HepG2 (cell line): ENCODE measurements around the gene TBC1D25. TPM values are rescaled to one million over a fixed set of nuclear protein-coding genes. Genes with fewer than 3 reads are reported as not detected.
"Not testable (repeated sequence)": the region's sequence is repeated elsewhere in the genome, so short reads cannot be mapped to it uniquely, and the experiment has no call there.

Source experiments
- ATAC-seq: fragments of 200-7000 bp; cut with Tn5 transposase; 3 replicates; pipeline ENCODE4 v1.9.1; 2020; ENCODE audit warnings: mild to moderate bottlenecking, moderate library complexity
- BruUV-seq: library from RNA; stranded (reverse); fragments of 400-500 nt; replicated peaks from 2 replicates; lab custom pipeline; 2021; lab: Mats Ljungman, UMichigan
- CTCF ChIA-PET: fragments of 300-600 bp; formaldehyde crosslinking; extraction: SDS; loops from one replicate; lab custom pipeline; 2021; ENCODE audit warnings: low total read pairs, inconsistent platforms, low intra/inter-chr PET ratio; lab: Yijun Ruan, JAX
- POLR2A ChIA-PET: fragments of 350-600 bp; sonication (Branson Sonifier 250); formaldehyde crosslinking; loops from one replicate; lab custom pipeline; 2020; ENCODE audit warnings: antibody characterized with exemption, inconsistent platforms; lab: Yijun Ruan, JAX
- DNase-seq: peaks from one replicate; pipeline ENCODE4 v3.0.0-alpha.2; 2015; ENCODE audit warnings: low spot score
- FAIRE-seq: peaks from 3 replicates; lab custom pipeline; 2011; peaks lifted over from hg19 to GRCh38; lab: Jason Lieb, UNC
- H2AFZ ChIP-seq: one replicate; pipeline ENCODE4 v1.6.1; 2011; ENCODE audit warnings: low read length, inconsistent platforms
- H3K27ac ChIP-seq: fragments of 300-600 bp; 3 replicates; pipeline ENCODE4 v1.8.0; 2011; ENCODE audit warnings: mixed run types, mild to moderate bottlenecking, mixed read lengths, low read length, inconsistent platforms; ENCODE audit not compliant: insufficient read depth; ENCODE audit errors: extremely low read length
- H3K27me3 ChIP-seq, 2 experiments: fragments of 200-600 bp in 1 of 2; 2 replicates in 1 of 2; 3 replicates in 1 of 2; pipeline versions ENCODE4 v1.6.0 to v1.8.0; 2011; ENCODE audit warnings: low read length in 2 of 2, mild to moderate bottlenecking in 2 of 2, moderate library complexity in 2 of 2, inconsistent platforms in 1 of 2; ENCODE audit not compliant: insufficient read depth in 2 of 2, control insufficient read depth in 1 of 2
- H3K36me3 ChIP-seq, 2 experiments: fragments of 200-600 bp in 1 of 2; replicated peaks in 1 of 2; 2 replicates in 1 of 2; 3 replicates in 1 of 2; pipeline versions ENCODE4 v1.5.1 to v1.8.0; 2011; ENCODE audit warnings: low read length in 2 of 2, inconsistent platforms in 1 of 2; ENCODE audit not compliant: insufficient read depth in 2 of 2, control insufficient read depth in 1 of 2
- H3K4me1 ChIP-seq: 2 replicates; pipeline ENCODE4 v1.5.1; 2012; ENCODE audit warnings: low read length, inconsistent platforms; ENCODE audit not compliant: insufficient read depth
- H3K4me2 ChIP-seq: 2 replicates; pipeline ENCODE4 v1.6.0; 2011; ENCODE audit warnings: low read depth, low read length, inconsistent platforms
- H3K4me3 ChIP-seq, 3 experiments: fragments of 200-600 bp in 1 of 3; sonication (generic), shearing (Covaris generic) in 1 of 3; replicated peaks in 1 of 3; 2 replicates each; pipeline ENCODE4 v1.5.1; 2011 to 2016; ENCODE audit warnings: low read length in 3 of 3, inconsistent platforms in 2 of 3, low read depth in 2 of 3, mild to moderate bottlenecking in 2 of 3, control low read depth in 1 of 3, mixed read lengths in 1 of 3; ENCODE audit not compliant: insufficient read depth in 1 of 3
- H3K79me2 ChIP-seq: one replicate; pipeline ENCODE4 v1.6.1; 2011; ENCODE audit warnings: low read length, inconsistent platforms; ENCODE audit not compliant: insufficient read depth
- H3K9ac ChIP-seq: 2 replicates; pipeline ENCODE4 v1.6.0; 2011; ENCODE audit warnings: mild to moderate bottlenecking, low read depth, low read length, inconsistent platforms; ENCODE audit not compliant: insufficient read depth
- H3K9me3 ChIP-seq: 2 replicates; pipeline ENCODE4 v1.5.1; 2012; ENCODE audit warnings: mild to moderate bottlenecking, low read length
- H4K20me1 ChIP-seq: 2 replicates; pipeline ENCODE4 v1.6.0; 2011; ENCODE audit warnings: inconsistent platforms, mild to moderate bottlenecking, low read length, moderate library complexity; ENCODE audit not compliant: insufficient read depth
- TAF15 ChIP-seq: fragments of 200-400 bp; formaldehyde crosslinking; IDR thresholded peaks from one replicate; pipeline ENCODE4 v1.6.1; 2018; ENCODE audit warnings: mild to moderate bottlenecking, low read depth, low read length; ENCODE audit not compliant: poor library complexity, severe bottlenecking
- ZBTB38 ChIP-seq: sonication (generic); formaldehyde crosslinking; IDR thresholded peaks from 2 replicates; pipeline ENCODE4 v1.5.1; 2020; ENCODE audit warnings: mild to moderate bottlenecking, missing genetic modification reagents
- ZNF230 ChIP-seq: sonication (generic); formaldehyde crosslinking; IDR thresholded peaks from 2 replicates; pipeline ENCODE4 v1.4.0; 2020; ENCODE audit warnings: mild to moderate bottlenecking, missing genetic modification reagents
- WGBS: methylation state at CpG from one replicate; pipeline ENCODE4 v1.1.6; 2017; ENCODE audit warnings: low lambda C conversion rate; 5-methylcytosine and 5-hydroxymethylcytosine counted together
- in situ Hi-C: cut with HindIII; loops from 2 replicates; pipeline ENCODE4 v1.10.0; 2017; ENCODE audit warnings: low pct_unique_long_range_greater_than_20kb; ENCODE audit not compliant: extremely low pct_ligation_motif_present
- intact Hi-C: fragments of 100-400 bp; cut with micrococcal nuclease; formaldehyde crosslinking; loops from one replicate; pipeline ENCODE4 v1.10.0; 2022; ENCODE audit not compliant: unreplicated experiment
- polyA plus RNA-seq, 8 experiments: library from polyadenylated mRNA; depleted of rRNA in 3 of 8; stranded (reverse) in 7 of 8; unstranded in 1 of 8; fragments of >200 nt; fragmentation: Illumina TruSeq in 4 of 8; extraction: Trizol in 4 of 8; gene quantifications; 2 replicates each; pipeline versions ENCODE4 v1.2.1 to v1.2.3, GENCODE V29; 2011 to 2016; ENCODE audit warnings: low read depth in 4 of 8, missing spikeins in 1 of 8, mixed read lengths in 1 of 8; ENCODE audit not compliant: insufficient read depth in 1 of 8
- total RNA-seq, 5 experiments: library from RNA; depleted of rRNA; stranded (reverse); fragments of >200 nt; fragmentation: Illumina TruSeq; extraction: Trizol; gene quantifications; 2 replicates each; pipeline ENCODE4 v1.2.3, GENCODE V29; 2016; ENCODE audit warnings: low read depth in 1 of 5
- TF ChIP-seq, protein P1 (sequence below): sonication (generic); formaldehyde crosslinking; IDR thresholded peaks from 2 replicates; pipeline ENCODE4 v1.5.0; 2020; ENCODE audit warnings: missing genetic modification reagents

Gene TBC1D25
- total and polyA plus RNA-seq, 2 of the 13 experiments (the other 11 are each of a cell fraction or from before 2014, with no cell fraction given), result 3.5 to 4.7 TPM

DNA sequence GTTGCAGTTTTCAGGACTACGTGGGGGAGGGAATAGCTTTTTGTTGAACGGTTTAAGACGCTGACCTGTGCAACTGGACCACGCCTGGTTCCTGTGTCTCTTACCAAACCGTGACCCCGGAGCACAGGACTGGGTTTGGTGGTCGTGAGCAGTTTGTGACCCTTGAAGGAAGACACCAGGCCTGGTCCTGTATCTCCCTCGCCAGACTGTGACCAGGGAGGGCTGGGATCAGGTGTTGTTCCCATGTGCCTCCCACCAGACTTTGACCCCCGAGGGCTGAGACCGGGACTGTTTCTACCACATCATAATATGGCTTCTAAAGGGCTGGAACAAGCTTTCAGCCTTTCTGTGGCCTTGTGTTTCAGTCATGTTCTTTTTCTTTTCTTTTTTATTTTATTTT lies 17.2 kb upstream of the TBC1D25 start (continued):
- TF ChIP-seq, protein P1, sequence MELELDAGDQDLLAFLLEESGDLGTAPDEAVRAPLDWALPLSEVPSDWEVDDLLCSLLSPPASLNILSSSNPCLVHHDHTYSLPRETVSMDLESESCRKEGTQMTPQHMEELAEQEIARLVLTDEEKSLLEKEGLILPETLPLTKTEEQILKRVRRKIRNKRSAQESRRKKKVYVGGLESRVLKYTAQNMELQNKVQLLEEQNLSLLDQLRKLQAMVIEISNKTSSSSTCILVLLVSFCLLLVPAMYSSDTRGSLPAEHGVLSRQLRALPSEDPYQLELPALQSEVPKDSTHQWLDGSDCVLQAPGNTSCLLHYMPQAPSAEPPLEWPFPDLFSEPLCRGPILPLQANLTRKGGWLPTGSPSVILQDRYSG (CRISPR knock-in tag), result no peak
- no peak for TF ChIP-seq ZNF230 (CRISPR knock-in tag)

DNA sequence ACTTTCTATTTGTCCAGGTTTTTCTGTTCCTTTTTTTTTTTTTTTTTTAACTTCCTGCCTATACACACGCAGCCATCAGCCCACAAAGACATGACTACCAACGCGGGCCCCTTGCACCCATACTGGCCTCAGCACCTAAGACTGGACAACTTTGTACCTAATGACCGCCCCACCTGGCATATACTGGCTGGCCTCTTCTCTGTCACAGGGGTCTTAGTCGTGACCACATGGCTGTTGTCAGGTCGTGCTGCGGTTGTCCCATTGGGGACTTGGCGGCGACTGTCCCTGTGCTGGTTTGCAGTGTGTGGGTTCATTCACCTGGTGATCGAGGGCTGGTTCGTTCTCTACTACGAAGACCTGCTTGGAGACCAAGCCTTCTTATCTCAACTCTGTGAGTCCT lies 15.8 kb upstream of the TBC1D25 start:
- BruUV-seq, result TSS peak; percentile 44
- Histone ChIP-seq H3K9me3 (no peaks in the 10 kb centered on the region), H3K4me1 (peaks cover 30% of the 10 kb centered on the region), H4K20me1 (no peaks in the 10 kb centered on the region), H3K27me3 (no peaks in the 10 kb centered on the region), H3K36me3 (peaks cover 1 to 9% of the 10 kb centered on the region in 2 experiments; a peak in 3 of 5 replicates), H3K79me2 (peaks cover 17% of the 10 kb centered on the region), H3K27ac (no peak overlapping the region), H3K9ac (no peak overlapping the region), H3K4me2 (peak overlapping the region; percentile 79; the same call in 1 of the 2 replicates), H3K4me3 (peak overlapping the region in 1 of 3 experiments; percentile 43; a peak in 2 of 6 replicates), H2AFZ (no peak overlapping the region)
- intact Hi-C loops, result no loop called here
- in situ Hi-C loops, result no loop called here
- 94% methylated on average over 5 of the region's 12 CpGs for WGBS
- ATAC-seq (no peak), DNase-seq (no peak), FAIRE-seq (no peak)
- CTCF ChIA-PET, result no interaction called here
- TF ChIP-seq TAF15, result no peak
- TF ChIP-seq ZBTB38 (CRISPR knock-in tag), result peak; percentile 68; the same call in 1 of the 2 replicates
- POLR2A ChIA-PET, result no interaction called here

DNA sequence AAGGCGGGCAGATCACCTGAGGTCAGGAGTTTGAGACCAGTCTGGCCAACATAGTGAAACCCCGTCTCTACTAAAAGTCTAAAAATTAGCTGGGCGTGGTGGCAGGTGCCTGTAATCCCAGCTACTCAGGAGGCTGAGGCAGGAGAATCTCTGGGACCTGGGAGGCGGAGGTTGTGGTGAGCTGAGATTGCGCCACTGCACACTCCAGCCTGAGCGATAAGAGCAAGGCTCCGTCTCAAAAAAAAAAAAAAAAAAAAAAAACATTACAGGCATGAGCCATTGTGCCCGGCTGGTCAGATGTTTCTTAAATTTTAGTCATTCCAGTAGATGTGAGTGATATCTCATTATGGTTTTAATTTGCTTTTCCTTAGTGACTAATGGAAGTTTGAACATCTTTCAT lies 13.7 kb upstream of the TBC1D25 start:
- H3K4me3 ChIP-seq, intact Hi-C loops, BruUV-seq, H3K27me3 ChIP-seq, H3K9ac ChIP-seq, in situ Hi-C loops, ATAC-seq, H3K9me3 ChIP-seq, H3K4me2 ChIP-seq, POLR2A ChIA-PET, H4K20me1 ChIP-seq, FAIRE-seq, H3K27ac ChIP-seq, CTCF ChIA-PET, H2AFZ ChIP-seq, DNase-seq: not testable (repeated sequence)
- WGBS, result 92% methylated on average over 8 of the region's 8 CpGs
- Histone ChIP-seq H3K79me2 (peaks cover 17% of the 10 kb centered on the region), H3K36me3 (peaks cover 1 to 12% of the 10 kb centered on the region in 2 experiments; a peak in 3 of 5 replicates), H3K4me1 (peaks cover 28% of the 10 kb centered on the region)
